HUES48 (cell line): ENCODE measurements around the gene FGF2.
"Not testable (repeated sequence)": the region's sequence is repeated elsewhere in the genome, so short reads cannot be mapped to it uniquely, and the experiment has no call there.

Source experiments
- H3K27ac ChIP-seq: one replicate; pipeline ENCODE4 v1.7.0; 2013; ENCODE audit warnings: low read depth, low read length, inconsistent platforms
- H3K27me3 ChIP-seq: 2 replicates; pipeline ENCODE4 v1.6.1; 2013; ENCODE audit warnings: mild to moderate bottlenecking, low read length; ENCODE audit not compliant: control insufficient read depth, insufficient read depth
- H3K36me3 ChIP-seq: 2 replicates; pipeline ENCODE4 v1.6.1; 2013; ENCODE audit warnings: low read length; ENCODE audit not compliant: control insufficient read depth, insufficient read depth
- H3K4me1 ChIP-seq: 2 replicates; pipeline ENCODE4 v1.6.1; 2013; ENCODE audit warnings: mild to moderate bottlenecking, low read length; ENCODE audit not compliant: control insufficient read depth, insufficient read depth
- H3K4me3 ChIP-seq: 2 replicates; pipeline ENCODE4 v1.5.1; 2013; ENCODE audit warnings: mild to moderate bottlenecking, low read depth, low read length
- H3K9ac ChIP-seq: 2 replicates; pipeline ENCODE4 v1.6.1; 2013; ENCODE audit warnings: mild to moderate bottlenecking, low read depth, low read length, moderate library complexity
- H3K9me3 ChIP-seq: 2 replicates; pipeline ENCODE4 v1.6.1; 2013; ENCODE audit warnings: low read length; ENCODE audit not compliant: control insufficient read depth, insufficient read depth

Gene FGF2

DNA sequence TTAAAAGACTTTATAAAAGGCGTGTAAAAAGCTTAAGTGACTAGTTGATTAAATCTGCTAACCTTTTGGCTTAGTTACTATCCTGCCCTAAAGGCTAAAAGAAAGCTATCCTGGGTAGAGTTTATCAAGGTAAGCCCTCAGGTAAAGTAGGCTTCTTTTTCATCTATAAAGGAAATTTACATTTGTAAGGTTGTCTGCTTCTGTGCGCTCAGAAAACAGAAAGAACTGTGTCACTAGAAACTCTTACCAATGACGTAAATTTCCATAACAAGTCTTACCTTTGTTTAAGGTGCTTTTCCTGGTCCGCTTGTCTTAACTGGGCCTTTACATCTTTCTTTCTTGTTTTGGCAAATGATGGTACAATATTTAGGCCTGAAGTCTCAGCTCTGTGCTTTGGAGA lies 37.7 kb upstream of the FGF2 start:
- H3K4me3 ChIP-seq, result no peak overlapping the region
- no peaks in the 10 kb centered on the region for H3K9me3 ChIP-seq
- H3K27ac ChIP-seq, result peak overlapping the region; percentile 48
- peaks cover 56% of the 10 kb centered on the region for H3K4me1 ChIP-seq
- H3K9ac ChIP-seq, result no peak overlapping the region
- H3K36me3 ChIP-seq, result no peaks in the 10 kb centered on the region
- H3K27me3 ChIP-seq, result no peaks in the 10 kb centered on the region

DNA sequence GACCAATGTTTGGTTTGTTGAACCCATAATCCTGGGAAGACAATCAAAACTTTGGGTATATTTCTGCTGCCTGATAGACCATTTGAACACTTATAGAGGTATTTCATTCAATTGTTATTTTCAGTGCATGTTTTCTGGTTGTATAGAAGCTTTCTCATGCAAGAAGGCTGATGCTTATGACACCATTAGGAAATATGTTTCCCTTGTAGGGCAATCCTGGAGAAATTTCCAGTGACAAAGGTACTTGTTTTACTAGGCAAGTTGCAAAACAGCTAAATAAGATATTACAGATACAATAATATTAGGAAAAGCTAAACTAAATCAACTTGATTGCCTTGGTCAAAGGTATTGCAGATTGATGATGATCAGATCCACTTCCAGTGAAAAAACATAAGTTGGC lies 32.8 kb upstream of the FGF2 start:
- no peak overlapping the region for H3K27ac ChIP-seq
- H3K9me3 ChIP-seq, result no peaks in the 10 kb centered on the region
- H3K27me3 ChIP-seq, result no peaks in the 10 kb centered on the region
- H3K4me3 ChIP-seq, result no peak overlapping the region
- H3K9ac ChIP-seq, result no peak overlapping the region
- H3K4me1 ChIP-seq, result peaks cover 54% of the 10 kb centered on the region
- no peaks in the 10 kb centered on the region for H3K36me3 ChIP-seq

DNA sequence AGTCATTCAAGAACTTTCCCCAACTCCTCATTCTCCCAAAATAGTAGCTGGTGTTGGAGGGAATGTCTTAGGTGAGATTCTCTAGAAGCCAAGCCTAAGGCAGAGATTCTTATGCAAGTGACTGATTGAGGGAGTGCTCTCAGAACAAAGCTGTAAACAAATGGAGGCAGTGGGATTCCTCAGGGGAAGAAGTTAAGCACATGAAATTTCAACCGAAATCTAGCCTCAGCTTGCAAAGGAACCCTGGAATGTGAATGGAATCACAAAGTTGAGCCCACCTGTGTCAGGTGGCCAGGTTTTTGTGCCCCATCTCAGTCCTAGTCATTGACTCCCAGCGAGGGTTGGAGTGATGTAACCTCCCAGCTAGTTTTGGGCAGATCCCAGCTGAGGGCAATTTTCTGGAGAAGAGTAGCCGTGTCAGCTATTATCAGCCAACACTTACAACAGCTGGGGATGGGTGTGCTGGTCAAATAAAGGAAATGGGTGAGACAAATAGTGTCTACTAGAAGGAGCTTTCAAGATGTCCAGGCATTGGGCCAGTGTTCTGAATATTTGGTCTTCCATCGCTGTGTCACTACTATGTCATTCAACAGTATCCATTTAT lies 29.7 kb upstream of the FGF2 start:
- Histone ChIP-seq H3K4me3 (peak overlapping the region; percentile 8; the same call in 1 of the 2 replicates), H3K27me3 (no peaks in the 10 kb centered on the region), H3K36me3 (no peaks in the 10 kb centered on the region), H3K27ac (peak overlapping the region; percentile 89), H3K9ac (peak overlapping the region; percentile 56), H3K9me3 (no peaks in the 10 kb centered on the region), H3K4me1 (peaks cover 49% of the 10 kb centered on the region)

DNA sequence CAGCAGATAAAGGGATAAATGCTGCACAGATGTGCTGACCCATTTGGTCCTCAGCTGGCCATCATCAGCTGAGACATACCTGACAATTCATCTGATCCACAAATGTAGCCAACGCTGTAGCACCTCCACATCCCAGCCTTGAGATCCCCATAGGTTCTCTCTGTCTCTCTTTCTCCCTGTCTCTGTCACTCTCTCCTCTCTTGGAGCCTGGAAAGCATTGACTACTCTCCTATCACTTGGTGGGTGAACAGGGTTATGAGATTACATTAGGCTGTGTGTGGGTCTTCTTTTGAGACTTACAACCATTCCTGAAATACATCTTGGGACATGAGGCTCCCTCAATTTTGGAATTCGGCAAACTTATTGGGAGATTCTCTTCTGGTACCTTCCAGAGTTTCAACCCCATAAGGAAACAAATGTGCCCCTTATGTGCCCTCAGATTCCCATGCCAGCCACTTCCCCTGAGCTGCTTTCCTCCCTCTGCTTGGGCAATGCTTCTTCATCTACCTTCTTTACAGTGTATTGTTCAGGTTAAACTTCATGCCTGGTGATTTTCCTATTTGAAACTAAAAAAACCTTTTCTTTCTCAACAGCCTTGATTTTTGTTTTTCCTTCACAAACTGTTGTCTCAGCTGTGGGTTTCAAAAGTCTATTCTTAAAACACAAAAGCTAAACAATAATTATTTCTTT lies 29.1 kb upstream of the FGF2 start:
- Histone ChIP-seq H3K27me3 (no peaks in the 10 kb centered on the region), H3K27ac (peak overlapping the region; percentile 89), H3K9me3 (no peaks in the 10 kb centered on the region), H3K36me3 (no peaks in the 10 kb centered on the region), H3K4me3 (peak overlapping the region; percentile 8; the same call in 1 of the 2 replicates), H3K4me1 (peaks cover 48% of the 10 kb centered on the region), H3K9ac (peak overlapping the region; percentile 56)

DNA sequence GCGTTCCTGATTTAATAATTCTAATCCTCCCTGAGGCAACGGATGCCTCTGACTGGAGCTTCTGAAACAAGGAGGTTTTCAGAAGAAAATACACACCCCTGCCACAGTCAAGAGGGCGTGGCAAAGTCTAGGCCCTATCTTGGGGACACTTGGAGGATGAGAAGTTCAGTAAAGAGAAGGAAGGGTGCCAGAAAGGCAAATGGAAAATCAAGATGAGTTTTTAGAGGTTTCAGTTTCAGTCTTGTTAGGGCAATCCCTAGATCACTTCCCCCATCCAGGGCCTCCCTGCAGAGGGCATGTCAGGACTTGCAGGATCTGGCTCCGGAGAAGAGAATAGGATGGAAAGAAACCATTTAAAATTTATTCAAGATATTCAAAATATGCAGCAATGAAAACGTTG lies 28.5 kb upstream of the FGF2 start:
- Histone ChIP-seq H3K4me1 (peaks cover 42% of the 10 kb centered on the region), H3K27me3 (no peaks in the 10 kb centered on the region), H3K4me3 (no peak overlapping the region), H3K27ac (peak overlapping the region; percentile 89), H3K36me3 (no peaks in the 10 kb centered on the region), H3K9ac (0 out of 2 replicates have a peak overlapping the region, but pooled peaks have one; percentile 15), H3K9me3 (no peaks in the 10 kb centered on the region)

DNA sequence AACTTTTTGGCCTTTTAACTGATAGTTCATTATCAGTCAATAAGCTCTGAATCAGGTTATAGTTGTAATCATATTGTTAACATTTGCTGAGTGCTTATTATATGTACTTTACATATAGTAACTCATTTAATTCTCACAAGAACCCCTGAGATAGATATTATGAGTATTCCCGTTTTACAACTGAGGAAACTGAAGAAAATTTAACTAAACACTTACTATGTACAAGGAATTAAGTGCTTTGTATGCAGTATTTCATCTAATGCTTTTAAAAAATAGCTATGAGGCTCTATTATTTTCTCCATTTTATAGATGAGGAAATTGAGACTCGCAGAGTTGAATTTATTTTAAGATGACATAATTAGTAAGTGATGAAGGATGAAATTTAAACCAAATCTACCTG lies 27.7 kb upstream of the FGF2 start:
- Histone ChIP-seq H3K36me3 (no peaks in the 10 kb centered on the region), H3K27me3 (no peaks in the 10 kb centered on the region), H3K9ac (0 out of 2 replicates have a peak overlapping the region, but pooled peaks have one; percentile 8), H3K4me1 (peaks cover 35% of the 10 kb centered on the region), H3K4me3 (no peak overlapping the region), H3K9me3 (no peaks in the 10 kb centered on the region), H3K27ac (peak overlapping the region; percentile 89)

DNA sequence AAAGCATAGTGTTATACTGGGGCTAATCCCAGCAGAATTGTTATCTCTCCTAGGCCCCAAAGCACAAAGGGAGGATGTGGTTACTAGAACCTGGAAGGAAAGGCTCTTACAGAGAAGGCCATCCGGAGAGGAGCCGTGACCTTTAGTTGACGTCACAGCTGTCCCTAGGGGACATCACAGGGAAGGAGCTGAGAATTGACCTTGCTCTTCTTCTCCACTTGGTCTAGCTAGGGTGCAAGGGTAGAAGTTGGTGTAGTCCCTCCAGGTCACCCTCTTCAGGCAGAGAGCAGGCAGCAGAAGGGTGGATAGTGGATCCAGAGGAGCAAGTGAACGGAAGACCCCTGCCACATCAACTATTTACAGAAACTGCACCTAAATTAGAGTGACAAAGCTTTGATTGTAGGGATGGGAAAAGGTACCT lies 22.8 kb upstream of the FGF2 start:
- H3K9ac ChIP-seq, result no peak overlapping the region
- H3K4me1 ChIP-seq, result peaks cover 6% of the 10 kb centered on the region
- no peak overlapping the region for H3K27ac ChIP-seq
- no peak overlapping the region for H3K4me3 ChIP-seq
- no peaks in the 10 kb centered on the region for H3K27me3 ChIP-seq
- no peaks in the 10 kb centered on the region for H3K9me3 ChIP-seq
- H3K36me3 ChIP-seq, result no peaks in the 10 kb centered on the region

DNA sequence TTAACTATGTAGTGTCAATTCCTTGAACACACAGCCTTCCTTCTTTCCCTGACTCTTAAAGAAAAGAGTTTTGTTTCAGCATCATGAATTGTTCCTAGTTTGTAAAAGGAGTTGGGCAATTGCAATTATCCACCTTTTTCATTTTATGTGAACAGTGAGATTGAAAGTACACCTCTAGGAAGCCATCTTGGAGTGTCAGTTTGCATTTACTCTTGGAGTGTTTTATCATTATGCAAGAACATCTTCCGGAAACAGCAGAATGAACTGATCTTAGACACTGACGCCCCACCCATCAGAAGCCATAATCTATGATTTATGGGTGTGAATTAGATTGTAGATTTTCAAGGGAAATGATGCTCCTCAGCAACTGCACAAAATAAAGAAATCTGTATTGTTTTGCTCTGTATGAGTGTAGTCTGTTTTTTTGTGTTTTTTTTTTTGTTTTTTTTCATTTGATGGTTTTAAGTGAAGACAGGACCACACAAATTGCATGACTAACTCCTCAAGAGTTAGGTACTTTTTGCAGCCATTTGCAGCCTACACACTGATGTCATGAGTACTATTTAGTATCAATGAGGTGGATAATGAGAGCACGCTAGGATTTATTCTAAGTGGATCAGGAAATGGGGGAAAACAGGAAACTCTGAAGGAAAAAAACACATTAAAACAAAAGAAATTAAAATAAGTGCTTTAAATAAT lies 19.5 kb upstream of the FGF2 start:
- Histone ChIP-seq H3K9ac (no peak overlapping the region), H3K27ac (no peak overlapping the region), H3K27me3 (no peaks in the 10 kb centered on the region), H3K4me3 (no peak overlapping the region), H3K4me1 (no peaks in the 10 kb centered on the region), H3K36me3 (no peaks in the 10 kb centered on the region), H3K9me3 (peaks cover 7% of the 10 kb centered on the region; the same call in 1 of the 2 replicates)

DNA sequence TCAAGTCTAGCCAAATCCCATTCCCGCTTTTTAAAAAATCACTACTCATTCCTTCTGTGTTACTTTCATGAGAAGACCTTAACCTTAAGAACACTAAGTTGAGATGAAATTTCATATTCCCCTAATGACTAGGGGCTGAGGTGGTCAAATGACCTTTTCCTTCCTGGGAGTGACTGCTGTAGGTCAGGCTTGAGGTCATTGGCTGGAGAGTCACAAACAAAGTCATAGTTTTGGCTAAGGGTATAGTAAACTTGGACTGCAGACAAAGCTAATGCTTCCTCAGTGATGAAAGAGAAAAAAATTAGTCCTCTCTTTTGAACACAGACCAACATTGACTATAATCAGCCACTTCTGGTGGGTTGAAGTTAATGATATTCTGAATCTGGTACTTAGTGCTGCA lies 16.0 kb upstream of the FGF2 start:
- no peaks in the 10 kb centered on the region for H3K4me1 ChIP-seq
- no peak overlapping the region for H3K4me3 ChIP-seq
- no peaks in the 10 kb centered on the region for H3K27me3 ChIP-seq
- H3K27ac ChIP-seq, result no peak overlapping the region
- H3K9me3 ChIP-seq, result peaks cover 7% of the 10 kb centered on the region; the same call in 1 of the 2 replicates
- H3K36me3 ChIP-seq, result no peaks in the 10 kb centered on the region
- H3K9ac ChIP-seq, result no peak overlapping the region

DNA sequence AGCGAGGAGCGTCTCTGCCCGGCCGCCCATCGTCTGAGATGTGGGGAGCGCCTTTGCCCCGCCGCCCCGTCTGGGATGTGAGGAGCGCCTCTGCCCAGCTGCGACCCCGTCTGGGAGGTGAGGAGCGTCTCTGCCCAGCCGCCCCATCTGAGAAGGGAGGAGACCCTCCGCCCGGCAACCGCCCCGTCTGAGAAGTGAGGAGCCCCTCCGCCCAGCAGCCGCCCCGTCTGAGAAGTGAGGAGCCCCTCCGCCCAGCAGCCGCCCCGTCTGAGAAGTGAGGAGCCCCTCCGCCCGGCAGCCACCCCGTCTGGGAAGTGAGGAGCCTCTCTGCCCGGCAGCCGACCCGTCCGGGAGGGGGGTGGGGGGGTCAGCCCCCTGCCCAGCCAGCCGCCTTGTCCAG lies 14.8 kb upstream of the FGF2 start:
- H3K27me3 ChIP-seq, H3K9ac ChIP-seq, H3K9me3 ChIP-seq, H3K4me3 ChIP-seq, H3K36me3 ChIP-seq, H3K27ac ChIP-seq, H3K4me1 ChIP-seq: not testable (repeated sequence)

DNA sequence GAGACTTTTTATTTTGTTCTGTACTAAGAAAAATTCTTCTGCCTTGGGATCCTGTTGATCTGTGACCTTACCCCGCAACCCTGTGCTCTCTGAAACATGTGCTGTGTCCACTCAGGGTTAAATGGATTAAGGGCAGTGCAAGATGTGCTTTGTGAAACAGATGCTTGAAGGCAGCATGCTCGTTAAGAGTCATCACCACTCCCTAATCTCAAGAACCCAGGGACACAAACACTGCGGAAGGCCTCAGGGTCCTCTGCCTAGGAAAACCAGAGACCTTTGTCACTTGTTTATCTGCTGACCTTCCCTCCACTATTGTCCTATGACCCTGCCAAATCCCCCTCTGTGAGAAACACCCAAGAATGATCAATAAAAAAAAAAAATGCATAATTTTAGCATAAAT lies 13.8 kb upstream of the FGF2 start:
- not testable (repeated sequence) for H3K9ac ChIP-seq, H3K27ac ChIP-seq, H3K36me3 ChIP-seq, H3K4me3 ChIP-seq, H3K27me3 ChIP-seq, H3K4me1 ChIP-seq, H3K9me3 ChIP-seq
